DOHH2 (cell line): ENCODE measurements around the gene SEZ6L2.

ENCODE experiments used
- H3F3A ChIP-seq: fragments of 200-600 bp; sonication (generic), shearing (Covaris generic); 2 replicates; pipeline ENCODE4 v1.6.0; 2016; ENCODE audit warnings: antibody characterized with exemption, mild to moderate bottlenecking; ENCODE audit not compliant: control insufficient read depth, insufficient read depth
- H3K27ac ChIP-seq: fragments of 200-600 bp; sonication (generic); 2 replicates; pipeline ENCODE4 v1.5.1; 2014; ENCODE audit warnings: low read depth, mild to moderate bottlenecking, low read length, moderate library complexity
- H3K27me3 ChIP-seq: fragments of 200-600 bp; sonication (generic); 2 replicates; pipeline ENCODE4 v1.6.1; 2014; ENCODE audit warnings: mild to moderate bottlenecking, low read length, mixed read lengths; ENCODE audit not compliant: control insufficient read depth
- H3K36me3 ChIP-seq: fragments of 200-600 bp; sonication (generic); 2 replicates; pipeline ENCODE4 v1.6.1; 2014; ENCODE audit warnings: mild to moderate bottlenecking, low read length, moderate library complexity, mixed read lengths; ENCODE audit not compliant: control insufficient read depth
- H3K4me1 ChIP-seq: fragments of 200-600 bp; sonication (generic); 2 replicates; pipeline ENCODE4 v1.6.1; 2014; ENCODE audit warnings: mild to moderate bottlenecking, low read length, mixed read lengths; ENCODE audit not compliant: control insufficient read depth
- H3K4me2 ChIP-seq: fragments of 200-600 bp; sonication (generic); 2 replicates; pipeline ENCODE4 v1.6.0; 2014; ENCODE audit warnings: mild to moderate bottlenecking, low read length, moderate library complexity
- H3K4me3 ChIP-seq: fragments of 200-600 bp; sonication (generic); 2 replicates; pipeline ENCODE4 v1.5.1; 2014; ENCODE audit warnings: mild to moderate bottlenecking, low read length, mixed read lengths
- H3K79me2 ChIP-seq: fragments of 200-600 bp; sonication (generic); 2 replicates; pipeline ENCODE4 v1.6.1; 2014; ENCODE audit warnings: mild to moderate bottlenecking, low read length, mixed read lengths; ENCODE audit not compliant: control insufficient read depth
- H3K9me2 ChIP-seq: fragments of 200-600 bp; sonication (generic); replicated peaks from 2 replicates; pipeline ENCODE4 v1.6.1; 2014; ENCODE audit warnings: mild to moderate bottlenecking, low read length, mixed read lengths; ENCODE audit not compliant: control insufficient read depth
- H3K9me3 ChIP-seq: fragments of 200-600 bp; sonication (generic); 2 replicates; pipeline ENCODE4 v1.6.1; 2014; ENCODE audit warnings: antibody characterized with exemption, low read length, mixed read lengths; ENCODE audit not compliant: control insufficient read depth, insufficient read depth
- H4K20me1 ChIP-seq: fragments of 200-600 bp; sonication (generic); 2 replicates; pipeline ENCODE4 v1.6.0; 2014; ENCODE audit warnings: low read depth, mild to moderate bottlenecking, antibody characterized with exemption, low read length, moderate library complexity; ENCODE audit not compliant: control insufficient read depth, insufficient read depth
- CTCF ChIP-seq: fragments of 200-600 bp; sonication (generic); IDR thresholded peaks from one replicate; pipeline ENCODE4 v1.5.1; 2014; ENCODE audit warnings: antibody characterized with exemption, mild to moderate bottlenecking, low read depth, low read length; ENCODE audit not compliant: poor library complexity, severe bottlenecking
- EZH2phosphoT487 ChIP-seq: fragments of 200-600 bp; sonication (generic); IDR thresholded peaks from 2 replicates; pipeline ENCODE4 v1.6.1; 2017; ENCODE audit warnings: borderline replicate concordance, mild to moderate bottlenecking, antibody characterized with exemption, low read length, moderate library complexity, mixed read lengths

Gene SEZ6L2

GRCh38 chr16:29845656-29846055 lies 53.7 kb downstream of the SEZ6L2 start:
- H3K79me2 ChIP-seq = no peaks in the 10 kb centered on the region
- no peaks in the 10 kb centered on the region for H3K4me1 ChIP-seq
- no peak overlapping the region for H3K27ac ChIP-seq
- H3K9me3 ChIP-seq = no peaks in the 10 kb centered on the region
- no peak overlapping the region for H3K4me2 ChIP-seq
- no peaks in the 10 kb centered on the region for H4K20me1 ChIP-seq
- no peak for TF ChIP-seq EZH2phosphoT487
- TF ChIP-seq CTCF = no peak
- no peak overlapping the region for H3K4me3 ChIP-seq
- H3K27me3 ChIP-seq = no peaks in the 10 kb centered on the region
- H3K9me2 ChIP-seq = no peaks in the 10 kb centered on the region
- H3F3A ChIP-seq = no peaks in the 10 kb centered on the region
- H3K36me3 ChIP-seq = no peaks in the 10 kb centered on the region

- H3K36me3 ChIP-seq = no peaks in the 10 kb centered on the region
- H3F3A ChIP-seq = no peaks in the 10 kb centered on the region
- no peaks in the 10 kb centered on the region for H3K27me3 ChIP-seq
- no peak overlapping the region for H3K4me3 ChIP-seq
- no peaks in the 10 kb centered on the region for H3K4me1 ChIP-seq
- no peak overlapping the region for H3K4me2 ChIP-seq
- no peak overlapping the region for H3K27ac ChIP-seq
- H3K9me2 ChIP-seq = no peaks in the 10 kb centered on the region
- no peaks in the 10 kb centered on the region for H4K20me1 ChIP-seq
- H3K9me3 ChIP-seq = no peaks in the 10 kb centered on the region
- no peaks in the 10 kb centered on the region for H3K79me2 ChIP-seq
- TF ChIP-seq CTCF = no peak
These were observed 54.6 kb downstream of the SEZ6L2 start for GRCh38 chr16:29844575-29845331.

- H3K36me3 ChIP-seq = no peaks in the 10 kb centered on the region
- no peaks in the 10 kb centered on the region for H3F3A ChIP-seq
These were observed 55.4 kb downstream of the SEZ6L2 start for GRCh38 chr16:29843931-29844330.

More at GRCh38 chr16:29843931-29844330, 55.4 kb downstream of the SEZ6L2 start:
- no peak for TF ChIP-seq EZH2phosphoT487
- no peak for TF ChIP-seq CTCF
- H4K20me1 ChIP-seq = no peaks in the 10 kb centered on the region
- H3K79me2 ChIP-seq = no peaks in the 10 kb centered on the region
- no peak overlapping the region for H3K27ac ChIP-seq
- H3K4me1 ChIP-seq = no peaks in the 10 kb centered on the region
- H3K9me2 ChIP-seq = no peaks in the 10 kb centered on the region
- H3K4me3 ChIP-seq = no peak overlapping the region
- H3K4me2 ChIP-seq = no peak overlapping the region
- no peaks in the 10 kb centered on the region for H3K9me3 ChIP-seq
- H3K27me3 ChIP-seq = no peaks in the 10 kb centered on the region
